ENCODE data around the gene AKR1B1.

AKR1B1 gene

GRCh38 chr7:134394056-134394455, 64.8 kb downstream of the AKR1B1 start:
- FAIRE-seq (no peak), DNase-seq (ENCODE audit: insufficient read length, low spot score) (no peak)
- no peak for TF ChIP-seq TAF1 (IDR thresholded peaks at IDR 0.05; ENCODE audit: low read depth, low read length)
- no peak for TF ChIP-seq POU2F2 (IDR thresholded peaks at IDR 0.05; ENCODE audit: low read depth, low read length)
- no peak for TF ChIP-seq PAX5 (IDR thresholded peaks at IDR 0.05; ENCODE audit: insufficient read depth, low read length, severe bottlenecking)
- no peak for TF ChIP-seq SPI1 (IDR thresholded peaks at IDR 0.05; ENCODE audit: low read depth, low read length)
- TF ChIP-seq POLR2A (IDR thresholded peaks at IDR 0.05; ENCODE audit: low read depth, low read length), result no peak
